ENCODE results near the gene KRT33B. TPM values are rescaled to one million over a fixed set of nuclear protein-coding genes. Genes with fewer than 3 reads are reported as not detected.

The KRT33B gene
- total RNA-seq = not detected in 2 replicates

GRCh38 chr17:41369713-41370112, at the start of gene KRT33B:
Gene KRT33B (minus strand): TSS chr17:41369813. CDS start chr17:41369750, 63 bp downstream.

GRCh38 chr17:41396996-41397660, 27.5 kb upstream of the KRT33B start, which contains the start of gene KRT31:
Gene KRT31 (minus strand): TSS chr17:41397608. CDS start chr17:41397539, 69 bp downstream.

GRCh38 chr17:41381943-41382342, 12.3 kb upstream of the KRT33B start, which contains the start of gene KRT34:
Gene KRT34 (minus strand): TSS chr17:41382306. CDS start chr17:41382246, 60 bp downstream.

GRCh38 chr17:41350381-41350878, 19.2 kb downstream of the KRT33B start, which contains the start of gene KRT33A:
Gene KRT33A (minus strand): TSS chr17:41350828. CDS start chr17:41350767, 61 bp downstream.

GRCh38 chr17:41315204-41315794, 54.3 kb downstream of the KRT33B start, which contains the start of gene KRTAP17-1:
Gene KRTAP17-1 (minus strand): TSS chr17:41315710. CDS start chr17:41315650, 60 bp downstream.

Other genes with a start within 250 kb of the KRT33B start
- not detected in 2 replicates for gene KRTAP4-12, start 245.6 kb downstream of the KRT33B start, total RNA-seq
- gene KRTAP4-6, start 229.3 kb downstream of the KRT33B start, total RNA-seq = not detected in 2 replicates
- gene KRTAP4-5, start 220.0 kb downstream of the KRT33B start, total RNA-seq = not detected in 2 replicates
- not detected in 2 replicates for gene KRTAP4-4, start 209.1 kb downstream of the KRT33B start, total RNA-seq
- not detected in 2 replicates for gene KRTAP4-3, start 201.6 kb downstream of the KRT33B start, total RNA-seq
- gene KRTAP4-2, start 191.6 kb downstream of the KRT33B start, total RNA-seq = not detected in 2 replicates
- gene KRTAP4-1, start 184.9 kb downstream of the KRT33B start, total RNA-seq = not detected in 2 replicates
- not detected in 2 replicates for gene KRTAP9-1, start 179.9 kb downstream of the KRT33B start, total RNA-seq
- gene KRTAP9-2, start 143.2 kb downstream of the KRT33B start, total RNA-seq = not detected in 2 replicates
- gene KRTAP9-3, start 137.4 kb downstream of the KRT33B start, total RNA-seq = not detected in 2 replicates
- gene KRTAP9-8, start 131.8 kb downstream of the KRT33B start, total RNA-seq = not detected in 2 replicates
- not detected in 2 replicates for gene KRTAP9-4, start 120.1 kb downstream of the KRT33B start, total RNA-seq
- gene KRTAP9-9, start 114.4 kb downstream of the KRT33B start, total RNA-seq = not detected in 2 replicates
- gene KRTAP9-6, start 104.4 kb downstream of the KRT33B start, total RNA-seq = not detected in 2 replicates
- not detected in 2 replicates for gene KRTAP9-7, start 94.1 kb downstream of the KRT33B start, total RNA-seq
- not detected in 2 replicates for gene KRTAP29-1, start 67.0 kb downstream of the KRT33B start, total RNA-seq
- gene KRTAP16-1, start 60.5 kb downstream of the KRT33B start, total RNA-seq = not detected in 2 replicates
- gene KRTAP17-1, start 54.1 kb downstream of the KRT33B start, total RNA-seq = not detected in 2 replicates
- gene KRT33A, start 19.0 kb downstream of the KRT33B start, total RNA-seq = not detected in 2 replicates
- gene KRT34, start 12.5 kb upstream of the KRT33B start, total RNA-seq = 0.20 and 0.46 TPM in 2 replicates
- gene KRT31, start 27.8 kb upstream of the KRT33B start, total RNA-seq = not detected in 2 replicates
- not detected in 2 replicates for gene KRT37, start 54.8 kb upstream of the KRT33B start, total RNA-seq
- gene KRT38, start 71.2 kb upstream of the KRT33B start, total RNA-seq = under 0.01 and 0.13 TPM in 2 replicates
- 0.30 TPM in 1 of 2 replicates, not detected in the other for gene KRT32, start 97.6 kb upstream of the KRT33B start, total RNA-seq
- gene KRT35, start 111.3 kb upstream of the KRT33B start, total RNA-seq = not detected in 2 replicates
- gene KRT36, start 120.1 kb upstream of the KRT33B start, total RNA-seq = not detected in 2 replicates
- gene KRT13, start 135.8 kb upstream of the KRT33B start, total RNA-seq = not detected in 2 replicates
- gene KRT15, start 149.1 kb upstream of the KRT33B start, total RNA-seq = 0.13 and 2.8 TPM in 2 replicates
- gene KRT19, start 158.5 kb upstream of the KRT33B start, total RNA-seq = 17.7 and 120 TPM in 2 replicates
- gene KRT9, start 202.2 kb upstream of the KRT33B start, total RNA-seq = 0.07 TPM in 2 replicates
- gene KRT14, start 217.1 kb upstream of the KRT33B start, total RNA-seq = 0.59 and 1.3 TPM in 2 replicates
- 1.3 and 2.9 TPM in 2 replicates for gene KRT16, start 243.0 kb upstream of the KRT33B start, total RNA-seq

All from smooth muscle cell of the pulmonary artery (primary cell).